Measurements from ENCODE around the gene NOS3.

The NOS3 gene

DNA sequence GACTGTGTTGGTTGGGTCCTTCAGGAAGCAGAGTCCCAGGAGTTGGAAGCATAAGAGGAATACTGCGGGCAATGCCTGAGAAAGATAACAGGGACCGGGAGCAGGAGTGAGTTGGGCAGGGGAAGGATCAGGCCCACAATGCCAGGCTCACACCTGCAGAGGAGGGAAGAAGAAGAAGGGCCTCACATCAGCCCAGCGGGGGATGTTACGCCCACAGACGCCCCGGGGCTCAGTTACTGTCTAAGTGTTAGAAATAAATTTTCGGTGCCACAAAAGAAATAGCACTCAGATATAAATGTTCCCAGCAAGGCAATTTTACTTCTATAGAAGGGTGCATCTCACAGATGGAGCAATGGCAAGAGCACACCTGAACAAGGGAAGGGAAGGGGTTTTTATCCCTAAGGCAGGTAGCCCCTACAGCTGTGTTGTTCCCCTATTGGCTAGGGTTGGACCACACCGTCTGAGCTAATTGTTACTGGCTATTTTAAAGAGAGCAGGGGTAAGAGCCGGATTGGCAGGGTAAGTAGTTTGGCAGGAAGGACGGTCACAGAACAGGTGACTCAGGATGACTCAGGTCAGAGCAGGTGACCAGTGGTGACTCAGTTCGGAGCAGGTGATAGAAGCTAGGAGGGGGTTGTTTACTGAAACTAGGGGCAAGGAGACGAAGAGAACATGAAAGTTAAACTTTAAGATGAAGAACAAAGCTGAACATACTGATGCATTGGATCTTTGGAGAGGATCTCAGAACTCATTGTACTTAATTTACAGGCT lies at the start of gene NOS3:
NOS3 (plus strand) TSS at position 602 of the 771 bp plus-strand sequence. CDS start 2,787 bp downstream, outside the sequence.
- DNase-seq (ENCODE audit: insufficient read length, low spot score) (no peak), FAIRE-seq (no peak)
- TF ChIP-seq, protein P1, sequence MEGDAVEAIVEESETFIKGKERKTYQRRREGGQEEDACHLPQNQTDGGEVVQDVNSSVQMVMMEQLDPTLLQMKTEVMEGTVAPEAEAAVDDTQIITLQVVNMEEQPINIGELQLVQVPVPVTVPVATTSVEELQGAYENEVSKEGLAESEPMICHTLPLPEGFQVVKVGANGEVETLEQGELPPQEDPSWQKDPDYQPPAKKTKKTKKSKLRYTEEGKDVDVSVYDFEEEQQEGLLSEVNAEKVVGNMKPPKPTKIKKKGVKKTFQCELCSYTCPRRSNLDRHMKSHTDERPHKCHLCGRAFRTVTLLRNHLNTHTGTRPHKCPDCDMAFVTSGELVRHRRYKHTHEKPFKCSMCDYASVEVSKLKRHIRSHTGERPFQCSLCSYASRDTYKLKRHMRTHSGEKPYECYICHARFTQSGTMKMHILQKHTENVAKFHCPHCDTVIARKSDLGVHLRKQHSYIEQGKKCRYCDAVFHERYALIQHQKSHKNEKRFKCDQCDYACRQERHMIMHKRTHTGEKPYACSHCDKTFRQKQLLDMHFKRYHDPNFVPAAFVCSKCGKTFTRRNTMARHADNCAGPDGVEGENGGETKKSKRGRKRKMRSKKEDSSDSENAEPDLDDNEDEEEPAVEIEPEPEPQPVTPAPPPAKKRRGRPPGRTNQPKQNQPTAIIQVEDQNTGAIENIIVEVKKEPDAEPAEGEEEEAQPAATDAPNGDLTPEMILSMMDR (IDR thresholded peaks at IDR 0.05; ENCODE audit: insufficient read depth, missing control alignments): no peak

DNA sequence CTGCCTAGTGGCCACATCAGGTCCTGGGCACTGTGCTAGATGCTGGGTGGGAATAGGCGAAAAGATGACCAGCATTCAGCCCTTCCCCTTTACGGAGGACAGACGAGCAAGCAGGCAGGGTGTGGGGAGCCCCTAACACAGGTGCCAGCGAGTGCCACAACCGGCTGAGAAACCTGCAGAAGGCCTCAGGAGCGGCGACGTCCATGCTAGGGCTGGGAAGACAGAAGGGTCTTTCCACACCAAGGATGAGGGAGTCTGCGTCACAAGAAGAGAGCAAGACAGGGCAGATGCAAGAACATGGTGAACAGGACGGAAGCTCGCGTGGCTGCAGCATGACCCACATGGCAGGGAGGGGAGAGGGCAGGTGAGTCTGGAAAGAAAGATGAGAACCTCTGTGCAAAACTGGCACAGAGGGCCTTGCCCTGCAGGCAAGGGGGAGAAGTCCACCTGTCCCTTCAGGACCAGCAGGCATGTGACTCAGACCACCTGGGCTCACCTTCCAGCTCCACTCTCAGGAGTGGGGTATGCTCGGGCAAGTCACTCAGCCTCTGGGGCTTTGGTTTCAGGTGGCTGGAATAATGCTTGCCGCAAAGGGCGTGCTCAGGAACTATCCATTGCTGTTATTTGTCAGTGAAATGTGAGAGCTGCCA lies 49.3 kb upstream of the NOS3 start:
- FAIRE-seq: no peak
- TF ChIP-seq, protein P1 (IDR thresholded peaks at IDR 0.05; ENCODE audit: insufficient read depth, missing control alignments): no peak
- DNase-seq (ENCODE audit: insufficient read length, low spot score): no peak

DNA sequence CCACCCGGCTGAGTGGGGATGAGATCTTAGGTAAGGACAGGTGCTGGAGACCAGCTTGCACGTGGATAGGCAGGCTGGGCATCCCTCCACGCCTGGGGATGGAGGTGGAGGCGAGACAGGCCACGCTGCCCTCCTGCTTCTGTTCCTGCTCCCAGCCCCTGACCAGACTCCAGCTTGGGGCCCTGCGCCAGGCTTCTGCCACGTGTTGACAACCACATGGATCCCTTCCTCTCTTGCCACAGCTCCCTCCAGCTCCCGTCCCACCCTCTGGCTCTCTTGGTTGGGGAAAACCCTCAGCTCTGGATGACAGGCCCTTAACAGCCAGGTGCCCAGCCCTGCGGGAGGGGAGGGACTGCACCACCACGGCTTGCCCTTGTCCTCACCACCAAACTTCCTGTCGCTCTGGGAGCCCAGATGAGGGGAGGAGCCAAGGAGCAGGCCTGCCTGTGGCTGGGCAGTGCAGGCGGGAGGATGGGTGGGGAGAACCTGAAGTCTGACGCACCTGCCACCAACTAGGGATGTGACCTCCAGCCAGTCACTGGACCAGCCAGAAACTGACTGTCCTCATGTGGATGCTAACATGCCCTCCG lies 48.7 kb upstream of the NOS3 start:
- TF ChIP-seq, protein P1 (IDR thresholded peaks at IDR 0.05; ENCODE audit: insufficient read depth, missing control alignments): no peak
- FAIRE-seq (no peak), DNase-seq (ENCODE audit: insufficient read length, low spot score) (no peak)

DNA sequence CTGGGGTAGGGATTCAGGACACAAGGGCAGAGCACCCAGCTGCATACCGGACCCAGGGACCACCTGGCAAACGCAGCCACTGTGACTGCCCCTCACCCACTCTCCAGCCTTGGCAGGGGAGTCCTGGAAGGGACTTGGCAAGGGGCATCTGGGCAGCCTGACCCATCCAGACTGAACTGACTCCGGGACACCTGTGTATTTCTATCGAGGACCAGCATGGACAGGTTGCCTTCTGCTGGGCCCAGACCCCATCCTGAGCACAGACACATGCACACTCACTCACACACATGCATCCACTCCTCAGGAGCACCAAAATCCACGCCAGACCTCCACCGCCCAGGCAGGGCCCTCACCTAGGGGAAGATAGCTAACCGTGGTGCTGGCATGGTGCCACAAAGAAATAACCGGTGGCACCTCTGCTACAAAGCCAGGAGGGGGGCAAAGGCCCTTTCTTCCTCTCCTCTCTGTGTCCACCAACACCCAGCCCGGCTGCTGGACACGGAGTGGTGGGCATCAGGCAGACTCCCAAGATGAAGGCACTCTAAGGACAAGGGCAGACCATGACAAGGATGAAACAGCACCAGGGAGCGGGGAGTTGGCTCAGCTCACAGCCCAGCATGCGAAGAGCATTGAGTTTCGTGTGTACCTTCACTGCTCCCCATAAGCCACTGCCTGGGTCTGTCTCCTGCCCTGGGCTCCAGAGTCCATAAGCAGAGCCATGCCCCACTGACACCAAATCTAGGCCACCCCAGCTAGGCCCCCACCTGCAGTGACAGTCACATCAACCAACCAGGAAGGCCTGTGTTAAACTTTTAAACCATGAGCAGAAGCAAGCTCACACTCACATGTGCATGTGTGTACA lies 48.0 kb upstream of the NOS3 start:
- TF ChIP-seq, protein P1 (IDR thresholded peaks at IDR 0.05; ENCODE audit: insufficient read depth, missing control alignments): no peak
- FAIRE-seq (no peak), DNase-seq (ENCODE audit: insufficient read length, low spot score) (no peak)

DNA sequence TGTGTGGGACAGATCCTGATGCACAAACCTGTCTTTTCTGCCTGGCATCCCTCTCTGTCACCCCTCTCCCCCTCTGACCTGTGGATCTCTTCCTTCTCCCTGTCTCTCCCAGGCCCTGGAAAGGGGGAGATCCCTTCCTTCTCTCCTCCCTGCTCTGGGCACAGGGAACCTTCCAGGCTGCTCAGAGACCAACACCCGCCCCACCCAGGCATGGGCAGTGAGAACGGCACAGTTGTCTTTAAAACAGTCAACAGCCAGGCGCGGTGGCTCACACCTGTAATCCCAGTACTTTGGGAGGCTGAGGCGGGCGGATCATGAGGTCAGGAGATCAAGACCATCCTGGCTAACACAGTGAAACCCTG lies 47.4 kb upstream of the NOS3 start:
- FAIRE-seq: no peak
- no peak for DNase-seq (ENCODE audit: insufficient read length, low spot score)
- TF ChIP-seq, protein P1 (IDR thresholded peaks at IDR 0.05; ENCODE audit: insufficient read depth, missing control alignments): no peak

DNA sequence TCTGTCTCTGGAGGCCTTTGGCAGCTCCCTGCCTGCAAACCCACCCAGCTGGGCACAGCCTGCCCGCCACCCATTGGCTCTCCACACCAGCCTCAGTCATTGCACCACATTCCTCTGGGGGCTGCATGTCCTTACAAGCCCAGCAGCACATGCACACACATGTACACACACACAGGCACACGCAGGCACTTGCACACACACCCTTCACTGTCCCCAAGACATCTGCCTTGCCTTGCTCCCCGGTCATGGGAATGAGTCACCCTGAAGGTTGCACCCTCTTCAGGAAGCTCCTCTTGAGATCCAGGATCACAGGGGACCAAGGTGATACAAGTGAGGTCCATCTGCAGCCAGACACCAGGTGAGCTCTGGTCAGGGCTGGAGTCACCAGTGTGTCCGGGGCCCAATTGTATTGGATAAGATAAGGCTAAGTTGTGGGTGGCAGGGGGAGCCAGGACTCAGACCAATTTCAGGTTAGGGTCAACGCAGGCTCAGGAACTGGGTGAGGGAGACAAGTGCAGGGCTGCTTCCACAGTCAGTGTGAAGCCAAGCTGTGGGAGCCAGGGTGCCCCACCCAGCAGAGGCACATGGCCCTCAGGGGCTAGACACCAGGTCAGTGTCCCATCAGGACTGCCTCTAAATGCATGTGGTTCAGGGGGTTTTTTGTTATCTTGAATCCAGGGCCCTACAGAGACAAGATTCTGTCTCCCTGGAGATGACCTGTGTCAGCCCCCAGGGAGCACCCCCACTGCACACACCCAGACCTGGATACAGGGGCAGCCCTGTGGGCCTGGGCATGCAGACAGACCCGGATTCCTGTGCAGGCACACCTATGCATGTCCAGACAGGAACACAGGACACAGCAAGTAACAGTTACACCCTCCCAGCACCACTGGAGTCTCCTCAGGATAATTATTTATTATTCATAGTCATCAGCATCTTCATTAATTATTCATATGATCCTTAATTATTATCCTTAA lies 46.5 kb upstream of the NOS3 start:
- TF ChIP-seq, protein P1 (IDR thresholded peaks at IDR 0.05; ENCODE audit: insufficient read depth, missing control alignments): no peak
- FAIRE-seq (no peak), DNase-seq (ENCODE audit: insufficient read length, low spot score) (no peak)
